Fibroblast of gingiva (primary cell): ENCODE measurements around the gene VPS8.
"Not testable (repeated sequence)": the region's sequence is repeated elsewhere in the genome, so short reads cannot be mapped to it uniquely, and the experiment has no call there.

ENCODE experiments used
- DNase-seq: peaks from one replicate; pipeline ENCODE4 v3.0.0-alpha.2; 2011; ENCODE audit warnings: low read depth

The VPS8 gene

GRCh38 chr3:184985586-184985985 lies 173.6 kb downstream of the VPS8 start:
- DNase-seq, result no peak

- DNase-seq, result no peak
These were observed 174.5 kb downstream of the VPS8 start for GRCh38 chr3:184986366-184986889.

- DNase-seq, result no peak
These were observed 181.4 kb downstream of the VPS8 start for GRCh38 chr3:184993394-184993793.

GRCh38 chr3:185003876-185004275 lies 191.9 kb downstream of the VPS8 start:
- DNase-seq, result not testable (repeated sequence)

- no peak for DNase-seq
These were observed 197.7 kb downstream of the VPS8 start for GRCh38 chr3:185009650-185010049.

- DNase-seq, result not testable (repeated sequence)
These were observed 205.6 kb downstream of the VPS8 start for GRCh38 chr3:185017584-185017983.

- DNase-seq, result not testable (repeated sequence)
These were observed 206.0 kb downstream of the VPS8 start for GRCh38 chr3:185017996-185018395.

DNA sequence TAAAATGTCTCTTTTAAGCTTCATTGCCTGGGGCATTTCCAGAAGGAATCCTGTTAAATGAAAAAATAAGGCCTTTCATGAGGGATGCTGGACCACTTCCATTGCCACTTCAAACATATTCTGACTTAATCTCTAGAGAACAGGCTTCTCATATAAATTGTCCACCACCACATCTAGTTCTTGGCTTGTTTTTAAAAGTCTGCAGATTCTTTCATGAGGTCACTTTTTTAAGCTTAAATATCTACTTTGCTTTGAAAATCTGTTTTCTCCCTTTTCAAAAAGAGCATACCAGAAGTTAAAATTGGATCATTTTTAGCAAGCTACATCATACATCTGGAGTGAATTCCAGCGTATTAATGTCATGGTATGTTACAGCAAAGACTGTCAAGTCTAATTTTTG lies 209.3 kb downstream of the VPS8 start:
- DNase-seq, result no peak

DNA sequence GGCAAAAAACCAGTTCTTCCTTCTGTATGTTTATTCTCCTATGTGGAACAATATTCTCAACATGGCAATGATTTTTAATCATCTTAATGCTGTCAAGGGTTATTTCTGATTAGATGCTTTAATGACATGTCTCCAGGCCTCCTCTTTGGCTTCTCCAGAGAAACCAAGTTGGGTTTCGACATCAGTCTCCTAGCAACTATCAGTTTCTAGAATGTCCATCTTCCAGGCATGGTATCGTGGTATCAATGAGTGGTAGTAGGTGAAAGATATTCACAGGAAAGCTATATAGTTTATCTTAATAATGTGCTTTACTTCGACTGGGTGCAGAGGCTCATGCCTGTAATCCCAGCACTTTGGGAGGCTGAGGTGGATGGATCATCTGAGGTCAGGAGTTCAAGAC lies 212.4 kb downstream of the VPS8 start:
- DNase-seq, result no peak

- no peak for DNase-seq
These were observed 213.0 kb downstream of the VPS8 start for GRCh38 chr3:185024966-185025365.

- DNase-seq, result no peak
These were observed 216.2 kb downstream of the VPS8 start for GRCh38 chr3:185028121-185028520.

- DNase-seq, result no peak
These were observed 217.1 kb downstream of the VPS8 start for GRCh38 chr3:185029086-185029485.

DNA sequence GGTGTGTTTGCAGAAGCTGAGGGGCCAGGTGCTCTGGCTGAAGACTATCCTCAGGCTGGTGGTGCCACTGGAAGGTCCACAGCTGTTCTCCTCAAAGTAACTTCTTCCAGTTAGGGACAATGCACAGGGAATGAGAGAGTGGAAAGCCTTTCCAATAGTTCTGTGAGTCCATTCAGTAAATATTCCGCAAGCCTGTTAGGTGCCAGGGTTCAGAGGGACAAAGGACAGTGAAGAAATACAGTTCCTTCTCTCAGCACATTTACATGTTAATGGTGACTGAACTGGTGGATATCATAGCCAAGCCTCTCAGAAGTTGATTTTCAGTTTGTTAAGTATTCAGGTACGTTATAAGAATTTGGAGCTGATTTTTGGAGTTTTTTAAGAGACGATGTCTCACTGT lies 218.4 kb downstream of the VPS8 start:
- DNase-seq, result no peak

- DNase-seq, result no peak
These were observed 219.0 kb downstream of the VPS8 start for GRCh38 chr3:185030951-185031350.

DNA sequence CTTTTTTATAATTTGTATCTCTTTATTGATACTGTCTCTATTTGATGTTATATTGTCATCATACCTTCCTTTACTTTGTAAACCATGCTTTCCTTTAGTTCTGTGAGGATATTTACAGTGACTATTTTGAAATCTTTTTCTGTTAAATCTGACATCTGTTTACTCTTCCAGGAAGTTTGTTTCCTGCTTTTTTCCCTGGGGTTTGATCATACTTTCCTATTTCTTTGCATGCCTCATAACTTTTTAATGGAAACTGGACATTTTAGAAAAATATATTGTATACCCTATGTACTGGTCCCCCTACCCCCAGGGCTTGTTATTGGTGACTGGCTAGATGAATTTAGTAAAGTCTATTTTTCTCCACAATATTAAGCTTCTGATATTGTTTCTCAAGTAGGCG lies 225.8 kb downstream of the VPS8 start:
- no peak for DNase-seq

GRCh38 chr3:185040425-185040824 lies 228.5 kb downstream of the VPS8 start:
- no peak for DNase-seq

DNA sequence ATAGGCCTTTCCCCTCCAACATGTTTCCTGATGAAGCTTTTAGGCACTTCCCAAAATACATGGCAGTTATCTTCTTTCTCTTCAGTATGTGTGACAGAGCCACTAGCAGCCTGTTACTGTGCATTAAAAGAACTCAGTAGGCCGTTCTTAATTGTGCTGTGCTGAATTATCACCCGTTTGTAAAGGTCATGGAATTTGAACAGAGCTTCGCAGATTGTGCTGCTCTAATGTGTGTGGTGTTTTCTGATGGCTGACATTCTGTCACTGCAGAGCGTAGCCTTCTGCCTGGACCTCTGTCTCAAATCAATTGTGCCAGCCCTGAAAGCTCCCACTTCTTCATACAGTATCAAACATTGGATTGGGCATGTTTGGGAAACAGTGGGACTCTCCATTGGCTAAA lies 229.6 kb downstream of the VPS8 start:
- no peak for DNase-seq

DNA sequence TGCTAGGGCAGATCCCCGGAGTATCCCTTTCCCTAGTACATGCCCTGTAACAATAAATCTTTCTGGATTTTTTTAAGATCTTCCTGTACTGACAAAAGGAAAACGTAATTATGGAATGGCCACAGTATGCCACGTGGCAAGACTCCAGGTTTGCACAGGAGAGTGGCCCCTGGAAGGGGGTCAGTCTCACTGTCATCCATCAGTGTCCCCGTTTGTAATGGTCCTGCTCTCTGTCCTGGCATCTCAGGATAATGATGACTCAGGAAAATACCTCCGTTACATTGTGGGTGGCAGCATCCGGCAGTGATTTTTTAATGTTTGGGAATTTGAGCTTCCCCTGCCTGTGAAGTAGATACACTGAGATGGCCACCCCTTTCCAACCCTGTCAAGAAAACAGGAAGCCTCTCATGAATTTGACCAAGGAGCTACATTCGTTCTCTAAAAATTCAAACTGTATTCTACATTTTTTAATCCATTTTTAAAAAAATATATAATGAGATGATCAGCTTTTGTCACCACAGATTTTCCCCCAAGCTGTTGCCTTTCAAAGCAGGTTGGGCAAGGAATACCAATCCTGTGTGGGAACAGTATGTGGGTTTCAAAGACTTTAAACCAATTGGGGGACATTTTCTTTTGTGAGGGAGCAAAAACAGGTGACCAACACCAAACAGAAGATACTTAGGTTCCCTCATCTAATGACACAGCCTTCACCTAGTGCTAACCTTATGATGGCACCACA lies 230.5 kb downstream of the VPS8 start:
- no peak for DNase-seq

GRCh38 chr3:185046164-185046515 lies 234.2 kb downstream of the VPS8 start:
- DNase-seq, result no peak

GRCh38 chr3:185046603-185047002 lies 234.6 kb downstream of the VPS8 start:
- DNase-seq, result no peak

DNA sequence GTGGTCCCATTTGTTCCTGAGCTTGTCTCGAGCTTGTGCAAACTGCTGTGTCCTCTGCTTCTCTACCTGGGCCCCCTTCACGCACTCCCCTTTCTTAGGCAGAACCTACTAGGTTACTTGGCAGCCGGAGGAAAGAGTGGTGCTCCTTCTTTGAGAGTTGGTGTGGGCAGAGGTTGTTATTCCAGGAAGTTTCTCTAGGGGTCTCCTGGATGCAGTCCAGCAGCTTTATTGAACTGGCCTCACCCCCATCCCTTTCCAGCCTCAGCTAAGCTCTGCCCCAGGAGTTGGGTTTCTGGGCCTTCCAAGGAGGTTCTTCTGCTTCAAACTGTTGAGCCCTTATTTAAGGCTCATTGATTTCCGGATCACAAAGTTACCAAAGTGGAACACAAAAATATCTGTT lies 237.7 kb downstream of the VPS8 start:
- DNase-seq, result no peak

- no peak for DNase-seq
These were observed 239.8 kb downstream of the VPS8 start for GRCh38 chr3:185051801-185052200.

DNA sequence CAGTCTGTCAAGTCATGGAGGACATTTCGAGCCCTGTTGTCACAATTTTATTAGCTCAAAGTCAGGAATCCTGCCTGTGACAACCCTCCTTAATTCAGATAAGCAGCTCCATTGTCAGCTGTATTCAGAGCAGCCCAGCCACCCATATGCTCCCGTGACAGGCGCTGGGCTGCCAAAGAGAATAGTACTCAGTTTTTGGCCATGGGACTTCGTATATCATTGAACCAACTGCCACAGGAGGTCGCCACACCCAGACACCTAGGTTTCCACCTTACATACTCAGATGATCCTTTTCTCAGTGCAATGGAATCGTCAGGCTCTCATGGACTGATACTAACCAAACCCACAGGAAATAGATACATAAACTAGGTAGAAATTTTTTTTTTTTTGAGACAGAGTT lies 240.7 kb downstream of the VPS8 start:
- DNase-seq, result no peak

GRCh38 chr3:185056908-185057307 lies 244.9 kb downstream of the VPS8 start:
- DNase-seq, result no peak
